ENCODE measurements around the gene SS18. TPM values are rescaled to one million over a fixed set of nuclear protein-coding genes. Genes with fewer than 3 reads are reported as not detected.

SS18 gene
- total and polyA plus RNA-seq, 8 donors = 56.9 to 100 (median 91.8) TPM

- H3K36me3 ChIP-seq = peaks cover 0 to 79% of the 10 kb centered on the region in 2 donors
- intact Hi-C loops (cut with DNase I) = no loop called here
- no peak for ATAC-seq
Measured at GRCh38 chr18:26034850-26035497, 55.4 kb downstream of the SS18 start.

GRCh38 chr18:26022585-26022984 lies 67.8 kb downstream of the SS18 start:
- H3K4me3 ChIP-seq = no peak overlapping the region
- no peaks in the 10 kb centered on the region for H3K4me1 ChIP-seq
- no peak overlapping the region for H3K27ac ChIP-seq
- intact Hi-C loops (cut with DNase I) = no loop called here
- ATAC-seq (no peak), DNase-seq (no peak)
- no peaks in the 10 kb centered on the region for H3K9me3 ChIP-seq
- no peak for TF ChIP-seq CTCF (IDR thresholded peaks at IDR 0.05)
- H3K36me3 ChIP-seq = peaks cover 0 to 81% of the 10 kb centered on the region in 2 donors
- no peaks in the 10 kb centered on the region for H3K27me3 ChIP-seq

More at GRCh38 chr18:26034850-26035497, 55.4 kb downstream of the SS18 start:
- H3K4me3 ChIP-seq = no peak overlapping the region
- no peak for DNase-seq
- no peaks in the 10 kb centered on the region for H3K9me3 ChIP-seq
- no peaks in the 10 kb centered on the region for H3K27me3 ChIP-seq
- H3K27ac ChIP-seq = no peak overlapping the region
- no peak for TF ChIP-seq CTCF (IDR thresholded peaks at IDR 0.05)
- H3K4me1 ChIP-seq = no peaks in the 10 kb centered on the region

- Histone ChIP-seq H3K27ac (peak overlapping the region in 1 of 2 donors; percentile 24), H3K27me3 (no peaks in the 10 kb centered on the region), H3K9me3 (no peaks in the 10 kb centered on the region), H3K4me3 (no peak overlapping the region), H3K36me3 (peaks cover 0 to 84% of the 10 kb centered on the region in 2 donors), H3K4me1 (no peaks in the 10 kb centered on the region)
- DNase-seq (no peak), ATAC-seq (peak; percentile 92)
- intact Hi-C loops (cut with DNase I) = no loop called here
- TF ChIP-seq CTCF (IDR thresholded peaks at IDR 0.05) = no peak
Measured at GRCh38 chr18:26021061-26021754, 69.2 kb downstream of the SS18 start.

GRCh38 chr18:26017929-26018328 lies 72.5 kb downstream of the SS18 start:
- no peak for ATAC-seq
- Histone ChIP-seq H3K4me3 (no peak overlapping the region), H3K36me3 (peaks cover 0 to 79% of the 10 kb centered on the region in 2 donors), H3K27me3 (no peaks in the 10 kb centered on the region), H3K4me1 (no peaks in the 10 kb centered on the region), H3K27ac (no peak overlapping the region), H3K9me3 (no peaks in the 10 kb centered on the region)
- no peak for TF ChIP-seq CTCF (IDR thresholded peaks at IDR 0.05)
- intact Hi-C loops (cut with DNase I) = no loop called here
- DNase-seq = peak in 1 of 4 donors; percentile 5

- peaks cover 0 to 61% of the 10 kb centered on the region in 2 donors for H3K36me3 ChIP-seq
- H3K9me3 ChIP-seq = no peaks in the 10 kb centered on the region
- no peak for ATAC-seq
- H3K27me3 ChIP-seq = no peaks in the 10 kb centered on the region
- no peak overlapping the region for H3K4me3 ChIP-seq
- intact Hi-C loops (cut with DNase I) = no loop called here
- no peak for DNase-seq
- TF ChIP-seq CTCF (IDR thresholded peaks at IDR 0.05) = peak in 1 of 2 donors; percentile 7
- no peak overlapping the region for H3K27ac ChIP-seq
- no peaks in the 10 kb centered on the region for H3K4me1 ChIP-seq
Measured at GRCh38 chr18:26014462-26014861, 76.0 kb downstream of the SS18 start.
